Activated T-helper 1 cell treated with anti-CD3 and anti-CD28 coated beads, Interleukin-12 subunit alpha, Interleukin-12 subunit beta, Interleukin-2, Interleukin-4 antibody, amounts not matched to agents 30 ng/mL and 10 ng/mL and 1 ng/mL, durations not matched to agents 14 hours and 24 hours and 36 hours (primary cell): ENCODE measurements around the gene EFNA5. TPM values are rescaled to one million over a fixed set of nuclear protein-coding genes. Genes with fewer than 3 reads are reported as not detected.
"Not testable (repeated sequence)": the region's sequence is repeated elsewhere in the genome, so short reads cannot be mapped to it uniquely, and the experiment has no call there.

Experiments used
- DNase-seq: peaks from one replicate; pipeline ENCODE4 v3.0.0; 2021; ENCODE audit warnings: low spot score
- H3K27ac Mint-ChIP-seq: one replicate; pipeline ENCODE4 v1.8.0; 2021; ENCODE audit warnings: mild to moderate bottlenecking, mixed read lengths
- H3K27me3 Mint-ChIP-seq: one replicate; pipeline ENCODE4 v1.8.0; 2022; ENCODE audit warnings: mild to moderate bottlenecking, moderate library complexity, mixed read lengths; ENCODE audit not compliant: insufficient read depth
- H3K36me3 Mint-ChIP-seq: one replicate; pipeline ENCODE4 v1.8.0; 2021; ENCODE audit warnings: low read depth, mixed read lengths
- H3K4me1 Mint-ChIP-seq: one replicate; pipeline ENCODE4 v1.8.0; 2021; ENCODE audit warnings: low read depth, mixed read lengths
- H3K4me3 Mint-ChIP-seq: one replicate; pipeline ENCODE4 v1.8.0; 2021; ENCODE audit warnings: mild to moderate bottlenecking, moderate library complexity, mixed read lengths
- H3K9me3 Mint-ChIP-seq: one replicate; pipeline ENCODE4 v1.8.0; 2021; ENCODE audit warnings: mixed read lengths
- intact Hi-C: fragments of 100-400 bp; cut with micrococcal nuclease; formaldehyde crosslinking; loops from one replicate; pipeline ENCODE4 v1.15.1; 2024
- total RNA-seq: library from RNA; stranded (reverse); gene quantifications from 2 replicates; pipeline ENCODE4 v1.2.3, GENCODE V29; 2022

Gene EFNA5
- total RNA-seq, 1 donor from 2014 or later, result not detected

GRCh38 chr5:107449369-107449768 is 221.4 kb downstream of the EFNA5 start:
- no peak overlapping the region for H3K27ac Mint-ChIP-seq
- H3K4me1 Mint-ChIP-seq, result no peaks in the 10 kb centered on the region
- H3K27me3 Mint-ChIP-seq, result peaks cover 5% of the 10 kb centered on the region
- H3K4me3 Mint-ChIP-seq, result no peak overlapping the region
- DNase-seq, result no peak
- no peaks in the 10 kb centered on the region for H3K9me3 Mint-ChIP-seq
- intact Hi-C loops, result no loop called here
- no peaks in the 10 kb centered on the region for H3K36me3 Mint-ChIP-seq

GRCh38 chr5:107447587-107447986 is 223.2 kb downstream of the EFNA5 start:
- H3K27me3 Mint-ChIP-seq, result peaks cover 5% of the 10 kb centered on the region
- no peaks in the 10 kb centered on the region for H3K36me3 Mint-ChIP-seq
- no peak overlapping the region for H3K4me3 Mint-ChIP-seq
- peak overlapping the region; percentile 9 for H3K27ac Mint-ChIP-seq
- intact Hi-C loops, result no loop called here
- H3K4me1 Mint-ChIP-seq, result no peaks in the 10 kb centered on the region
- no peak for DNase-seq
- H3K9me3 Mint-ChIP-seq, result no peaks in the 10 kb centered on the region

GRCh38 chr5:107446972-107447371 is 223.8 kb downstream of the EFNA5 start:
- Mint-ChIP-seq H3K4me3 (no peak overlapping the region), H3K36me3 (no peaks in the 10 kb centered on the region), H3K27me3 (peaks cover 5% of the 10 kb centered on the region), H3K4me1 (no peaks in the 10 kb centered on the region), H3K27ac (no peak overlapping the region), H3K9me3 (no peaks in the 10 kb centered on the region)
- DNase-seq, result no peak
- intact Hi-C loops, result no loop called here

GRCh38 chr5:107444300-107444699 is 226.4 kb downstream of the EFNA5 start:
- intact Hi-C loops, result no loop called here
- Mint-ChIP-seq H3K27me3 (peaks cover 2% of the 10 kb centered on the region), H3K9me3 (peaks cover 2% of the 10 kb centered on the region), H3K36me3 (no peaks in the 10 kb centered on the region), H3K27ac (no peak overlapping the region), H3K4me1 (no peaks in the 10 kb centered on the region), H3K4me3 (no peak overlapping the region)
- no peak for DNase-seq

GRCh38 chr5:107443897-107444296 is 226.8 kb downstream of the EFNA5 start:
- intact Hi-C loops, result no loop called here
- Mint-ChIP-seq H3K27ac (no peak overlapping the region), H3K36me3 (no peaks in the 10 kb centered on the region), H3K4me1 (no peaks in the 10 kb centered on the region), H3K27me3 (peaks cover 2% of the 10 kb centered on the region), H3K4me3 (no peak overlapping the region), H3K9me3 (peaks cover 6% of the 10 kb centered on the region)
- no peak for DNase-seq

GRCh38 chr5:107442452-107442851 is 228.3 kb downstream of the EFNA5 start:
- peaks cover under 1% of the 10 kb centered on the region for H3K27me3 Mint-ChIP-seq
- no peaks in the 10 kb centered on the region for H3K36me3 Mint-ChIP-seq
- DNase-seq, result no peak
- intact Hi-C loops, result no loop called here
- no peak overlapping the region for H3K4me3 Mint-ChIP-seq
- peaks cover 8% of the 10 kb centered on the region for H3K9me3 Mint-ChIP-seq
- no peaks in the 10 kb centered on the region for H3K4me1 Mint-ChIP-seq
- no peak overlapping the region for H3K27ac Mint-ChIP-seq

GRCh38 chr5:107439832-107440231 is 230.9 kb downstream of the EFNA5 start:
- no peak for DNase-seq
- Mint-ChIP-seq H3K27me3 (no peaks in the 10 kb centered on the region), H3K36me3 (no peaks in the 10 kb centered on the region), H3K4me3 (no peak overlapping the region), H3K4me1 (no peaks in the 10 kb centered on the region), H3K9me3 (peaks cover 8% of the 10 kb centered on the region), H3K27ac (no peak overlapping the region)
- intact Hi-C loops, result no loop called here

- no peaks in the 10 kb centered on the region for H3K4me1 Mint-ChIP-seq
- no peak overlapping the region for H3K27ac Mint-ChIP-seq
- peaks cover 8% of the 10 kb centered on the region for H3K27me3 Mint-ChIP-seq
- no peak overlapping the region for H3K4me3 Mint-ChIP-seq
- intact Hi-C loops, result no loop called here
- DNase-seq, result no peak
- H3K36me3 Mint-ChIP-seq, result no peaks in the 10 kb centered on the region
- H3K9me3 Mint-ChIP-seq, result peaks cover 8% of the 10 kb centered on the region
These were observed 232.7 kb downstream of the EFNA5 start for GRCh38 chr5:107437986-107438510.

GRCh38 chr5:107437154-107437553 is 233.6 kb downstream of the EFNA5 start:
- Mint-ChIP-seq H3K4me3 (no peak overlapping the region), H3K27ac (no peak overlapping the region), H3K9me3 (peaks cover 8% of the 10 kb centered on the region), H3K4me1 (no peaks in the 10 kb centered on the region), H3K27me3 (peaks cover 8% of the 10 kb centered on the region), H3K36me3 (no peaks in the 10 kb centered on the region)
- intact Hi-C loops, result no loop called here
- no peak for DNase-seq

GRCh38 chr5:107436201-107436600 is 234.5 kb downstream of the EFNA5 start:
- intact Hi-C loops, result no loop called here
- no peak for DNase-seq
- H3K4me1 Mint-ChIP-seq, result no peaks in the 10 kb centered on the region

GRCh38 chr5:107435061-107435460 is 235.7 kb downstream of the EFNA5 start:
- no peak for DNase-seq
- H3K4me3 Mint-ChIP-seq, result no peak overlapping the region
- H3K27ac Mint-ChIP-seq, result no peak overlapping the region
- H3K4me1 Mint-ChIP-seq, result no peaks in the 10 kb centered on the region
- H3K27me3 Mint-ChIP-seq, result peaks cover 8% of the 10 kb centered on the region
- intact Hi-C loops, result no loop called here
- peaks cover 8% of the 10 kb centered on the region for H3K9me3 Mint-ChIP-seq
- H3K36me3 Mint-ChIP-seq, result no peaks in the 10 kb centered on the region

More at GRCh38 chr5:107436201-107436600, 234.5 kb downstream of the EFNA5 start:
- peaks cover 8% of the 10 kb centered on the region for H3K9me3 Mint-ChIP-seq
- no peak overlapping the region for H3K4me3 Mint-ChIP-seq
- peaks cover 8% of the 10 kb centered on the region for H3K27me3 Mint-ChIP-seq
- no peaks in the 10 kb centered on the region for H3K36me3 Mint-ChIP-seq
- no peak overlapping the region for H3K27ac Mint-ChIP-seq

GRCh38 chr5:107433646-107434045 is 237.1 kb downstream of the EFNA5 start:
- H3K4me1 Mint-ChIP-seq, H3K36me3 Mint-ChIP-seq, DNase-seq, H3K9me3 Mint-ChIP-seq, H3K27me3 Mint-ChIP-seq, H3K4me3 Mint-ChIP-seq, H3K27ac Mint-ChIP-seq, intact Hi-C loops: not testable (repeated sequence)

- intact Hi-C loops, result no loop called here
- H3K4me3 Mint-ChIP-seq, result no peak overlapping the region
These were observed 238.7 kb downstream of the EFNA5 start for GRCh38 chr5:107431998-107432397.

GRCh38 chr5:107431536-107431935 is 239.2 kb downstream of the EFNA5 start:
- H3K4me3 Mint-ChIP-seq, result no peak overlapping the region
- no peak overlapping the region for H3K27ac Mint-ChIP-seq
- no peak for DNase-seq
- H3K27me3 Mint-ChIP-seq, result peaks cover 8% of the 10 kb centered on the region
- no peaks in the 10 kb centered on the region for H3K36me3 Mint-ChIP-seq
- no peaks in the 10 kb centered on the region for H3K4me1 Mint-ChIP-seq
- intact Hi-C loops, result no loop called here
- H3K9me3 Mint-ChIP-seq, result no peaks in the 10 kb centered on the region

More at GRCh38 chr5:107431998-107432397, 238.7 kb downstream of the EFNA5 start:
- Mint-ChIP-seq H3K4me1 (no peaks in the 10 kb centered on the region), H3K9me3 (no peaks in the 10 kb centered on the region), H3K27ac (no peak overlapping the region), H3K36me3 (no peaks in the 10 kb centered on the region), H3K27me3 (peaks cover 8% of the 10 kb centered on the region)
- DNase-seq, result no peak
